RPMI8226 (cell line): ENCODE measurements around the gene EXOC5.
"Not testable (repeated sequence)": the region's sequence is repeated elsewhere in the genome, so short reads cannot be mapped to it uniquely, and the experiment has no call there.

ENCODE experiments used
- DNase-seq: peaks from one replicate; pipeline ENCODE4 v3.0.0-alpha.2; 2015

EXOC5 gene

GRCh38 chr14:57268161-57269069, at the start of gene EXOC5, which contains the start of gene AP5M1:
Gene EXOC5, minus strand, starts transcription at chr14:57268905. Its CDS starts 257 bp downstream, at chr14:57268648.
Gene AP5M1, plus strand, starts transcription at chr14:57268971. Its CDS starts 344 bp downstream, at chr14:57269315.
- peak; percentile 93 for DNase-seq

GRCh38 chr14:57317248-57317833, 48.6 kb upstream of the EXOC5 start:
- peak; percentile 74 for DNase-seq

- no peak for DNase-seq
Observed at GRCh38 chr14:57314396-57315089, 45.8 kb upstream of the EXOC5 start.

- DNase-seq: no peak
Observed at GRCh38 chr14:57302883-57303282, 34.2 kb upstream of the EXOC5 start.

GRCh38 chr14:57299511-57299910, 30.8 kb upstream of the EXOC5 start:
- DNase-seq: no peak

- DNase-seq: no peak
Observed at GRCh38 chr14:57297852-57298251, 29.1 kb upstream of the EXOC5 start.

GRCh38 chr14:57295239-57295638, 26.5 kb upstream of the EXOC5 start:
- DNase-seq: no peak

- no peak for DNase-seq
Observed at GRCh38 chr14:57293866-57294837, 25.4 kb upstream of the EXOC5 start.

GRCh38 chr14:57291692-57292647, 23.3 kb upstream of the EXOC5 start:
- no peak for DNase-seq

GRCh38 chr14:57290751-57291150, 22.0 kb upstream of the EXOC5 start:
- no peak for DNase-seq

- no peak for DNase-seq
Observed at GRCh38 chr14:57287745-57288144, 19.0 kb upstream of the EXOC5 start.

GRCh38 chr14:57277062-57277461, 8.4 kb upstream of the EXOC5 start:
- DNase-seq: no peak

GRCh38 chr14:57275023-57275664, 6.4 kb upstream of the EXOC5 start:
- DNase-seq: no peak

- no peak for DNase-seq
Observed at GRCh38 chr14:57274551-57274950, 5.8 kb upstream of the EXOC5 start.

GRCh38 chr14:57273236-57273635, 4.5 kb upstream of the EXOC5 start:
- DNase-seq: no peak

GRCh38 chr14:57266065-57266464, 2.6 kb downstream of the EXOC5 start:
- no peak for DNase-seq

- DNase-seq: no peak
Observed at GRCh38 chr14:57262117-57262516, 6.6 kb downstream of the EXOC5 start.

GRCh38 chr14:57261604-57262003, 7.1 kb downstream of the EXOC5 start:
- no peak for DNase-seq

- no peak for DNase-seq
Observed at GRCh38 chr14:57259672-57260071, 9.0 kb downstream of the EXOC5 start.

- not testable (repeated sequence) for DNase-seq
Observed at GRCh38 chr14:57258221-57258620, 10.5 kb downstream of the EXOC5 start.

- DNase-seq: no peak
Observed at GRCh38 chr14:57254884-57255283, 13.8 kb downstream of the EXOC5 start.
